HG03095 (cell line): ENCODE results near the gene GABRQ.

Experiments
- ATAC-seq: cut with Tn5 transposase; IDR thresholded peaks from one replicate; pipeline ENCODE4 v1.9.1; 2021; ENCODE audit warnings: moderate library complexity; ENCODE audit not compliant: unreplicated experiment

Gene GABRQ

DNA sequence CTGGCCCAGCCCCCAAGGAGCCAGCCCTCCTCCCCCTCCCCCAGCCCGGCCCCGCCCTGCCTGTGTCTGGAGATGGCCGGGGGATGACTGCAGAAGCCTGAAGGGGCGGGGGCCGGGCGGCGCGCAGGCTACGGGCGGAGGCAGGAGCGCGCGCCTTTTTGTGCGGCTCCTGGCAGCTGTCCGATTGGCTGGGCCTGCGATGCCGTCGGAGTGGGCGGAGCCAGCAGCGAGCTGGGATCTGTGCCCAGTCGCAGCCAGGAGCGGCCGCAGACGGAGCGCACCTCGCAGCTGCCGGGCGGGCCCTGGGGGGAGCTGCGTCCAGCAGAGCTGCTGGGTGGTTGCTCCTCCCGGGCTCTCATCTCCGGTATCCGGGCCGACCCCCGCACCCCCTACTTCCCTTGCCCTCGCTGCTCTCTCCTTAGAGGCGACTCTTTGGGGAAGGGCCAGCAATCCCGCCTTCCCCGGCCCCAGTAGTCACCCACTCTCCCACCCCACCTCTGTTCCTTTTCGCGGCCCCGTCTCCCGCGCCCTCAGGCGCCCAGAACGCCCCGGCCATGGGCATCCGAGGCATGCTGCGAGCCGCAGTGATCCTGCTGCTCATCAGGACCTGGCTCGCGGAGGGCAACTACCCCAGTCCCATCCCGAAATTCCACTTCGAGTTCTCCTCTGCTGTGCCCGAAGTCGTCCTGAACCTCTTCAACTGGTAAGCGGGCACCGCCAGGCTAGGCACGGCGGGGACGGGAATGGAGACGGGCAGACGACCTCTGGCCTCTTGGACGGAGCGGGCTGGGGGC lies at the start of gene GABRQ:
TSS of gene GABRQ (plus strand) at position 247 of the 794 bp plus-strand sequence. CDS start at position 555, 308 bp downstream.
- ATAC-seq, result no peak

DNA sequence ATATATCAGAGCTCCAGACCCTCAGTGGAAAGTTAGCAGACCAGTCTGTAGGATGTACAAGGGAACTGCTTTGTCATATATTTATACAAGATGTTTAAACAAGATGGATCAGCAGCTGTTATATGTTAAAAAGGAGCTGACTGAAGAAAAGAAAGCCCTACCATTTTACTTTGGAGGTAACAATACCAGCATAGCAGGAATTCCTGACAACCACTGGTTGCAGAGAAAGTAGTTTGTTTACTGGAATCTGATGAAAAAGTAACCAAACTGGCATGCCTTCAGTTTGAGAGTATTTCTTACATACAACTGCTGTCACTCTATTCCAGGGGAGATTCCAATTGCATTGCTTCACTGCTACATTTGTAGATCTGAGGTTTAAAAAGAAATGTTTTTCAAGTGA lies 49.5 kb upstream of the GABRQ start:
- ATAC-seq, result no peak

DNA sequence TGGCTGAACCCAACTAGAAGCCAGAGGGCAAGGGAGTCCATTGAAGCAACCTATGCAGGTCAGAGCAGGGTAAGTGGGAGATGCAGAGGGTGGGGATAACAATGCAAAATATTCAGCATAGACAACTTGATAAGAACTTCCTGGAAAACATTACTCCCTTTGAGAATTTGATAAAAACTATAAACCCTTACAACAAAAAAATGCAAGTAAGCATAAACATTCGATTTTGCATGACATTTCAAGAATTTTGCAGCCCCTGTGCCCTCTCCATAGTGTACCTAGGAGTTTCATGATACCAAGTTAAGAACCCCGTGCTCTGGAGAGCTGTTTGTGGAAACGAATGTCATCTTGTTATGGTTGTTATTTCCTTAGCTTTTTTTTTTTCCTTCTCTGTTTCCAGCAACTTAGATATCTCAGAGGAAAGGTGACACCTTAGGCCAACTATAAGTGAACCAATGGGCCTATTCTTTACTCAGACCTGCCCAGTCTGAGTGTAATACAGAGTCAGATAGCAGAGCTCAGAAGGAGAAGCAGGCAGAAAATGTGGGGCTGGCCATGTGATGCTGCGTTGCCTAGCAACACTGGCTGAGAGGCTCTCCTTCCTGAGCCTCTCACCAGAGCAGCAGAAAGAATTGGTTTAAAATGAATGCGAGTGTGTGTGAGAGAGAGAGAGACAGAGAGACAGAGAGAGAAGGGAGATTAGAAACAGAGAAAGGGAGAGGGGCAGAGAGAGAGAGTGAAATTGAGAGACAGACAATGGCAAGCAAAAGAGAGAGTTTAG lies 36.7 kb upstream of the GABRQ start:
- ATAC-seq, result no peak

DNA sequence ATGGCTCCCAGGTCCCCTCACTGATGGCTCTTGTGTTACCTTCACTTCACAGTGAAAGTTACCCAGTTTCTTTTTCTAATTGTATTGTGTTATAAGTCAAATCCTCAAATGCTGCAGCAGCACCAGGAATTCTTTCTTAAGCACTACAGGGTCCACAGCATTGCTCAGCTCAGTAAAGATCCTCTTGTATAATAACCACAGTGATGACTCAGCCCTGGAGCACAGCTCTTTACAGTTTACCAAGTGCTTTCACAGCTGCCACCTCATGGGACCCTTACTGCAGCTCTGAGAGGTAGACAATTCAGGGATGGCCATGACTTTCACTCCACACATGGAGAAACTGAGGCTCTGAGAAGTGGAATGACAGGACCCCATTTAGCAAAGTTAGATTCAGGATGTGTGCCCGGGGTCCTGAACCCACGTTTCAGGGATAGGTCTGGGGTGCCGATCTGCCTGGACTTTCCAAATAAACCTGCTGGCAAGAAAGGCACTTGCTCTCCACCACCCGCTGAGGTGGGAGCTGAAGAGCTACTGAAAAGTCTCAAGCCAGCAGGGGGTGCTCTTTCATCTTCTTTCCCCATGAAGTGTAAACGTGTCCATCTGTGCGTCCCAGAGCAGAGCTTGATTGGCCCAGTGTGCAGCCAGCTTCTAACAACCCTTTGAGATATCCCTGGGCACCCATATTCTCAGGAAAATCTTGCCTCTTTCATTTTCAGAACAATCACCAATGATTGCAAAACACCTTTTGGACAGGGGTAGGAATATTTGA lies 35.7 kb upstream of the GABRQ start:
- ATAC-seq, result no peak

DNA sequence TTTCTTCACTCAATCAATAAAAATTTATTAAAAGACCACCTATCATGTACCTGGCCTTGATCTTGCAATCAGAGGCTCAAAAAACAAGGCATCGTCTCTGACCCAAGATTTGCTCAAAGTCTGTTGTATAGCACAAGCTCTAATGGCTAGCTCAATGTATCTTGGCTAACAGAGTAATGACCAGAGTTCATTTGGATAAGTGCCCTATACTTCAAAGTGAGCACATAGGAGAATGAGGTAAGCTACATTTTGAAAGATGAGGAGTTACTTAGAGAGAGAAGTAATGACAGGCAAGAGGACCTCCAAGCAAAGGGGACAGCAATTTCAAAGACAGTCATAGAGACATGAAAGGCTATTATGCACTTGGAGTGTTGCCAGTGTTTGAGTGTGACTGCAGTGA lies 22.9 kb upstream of the GABRQ start:
- ATAC-seq, result no peak

DNA sequence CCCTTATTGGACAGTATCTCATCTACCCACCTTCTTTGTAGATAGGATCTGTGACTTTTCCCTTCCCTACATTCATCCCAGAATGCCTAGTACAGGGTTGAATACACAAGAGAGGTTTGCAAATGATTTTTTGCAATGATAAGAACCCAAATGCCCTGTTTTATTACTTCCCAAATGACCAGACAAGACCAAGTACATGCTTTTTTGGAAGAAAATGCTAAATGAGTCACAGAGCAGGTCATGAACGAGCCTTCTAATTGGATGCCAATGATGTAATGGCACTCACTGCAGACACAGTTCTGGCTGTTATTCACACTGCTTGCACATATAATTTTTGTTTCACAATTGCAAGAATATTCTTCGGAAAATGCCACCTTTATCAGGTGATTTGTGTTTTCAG lies 17.8 kb upstream of the GABRQ start:
- no peak for ATAC-seq

DNA sequence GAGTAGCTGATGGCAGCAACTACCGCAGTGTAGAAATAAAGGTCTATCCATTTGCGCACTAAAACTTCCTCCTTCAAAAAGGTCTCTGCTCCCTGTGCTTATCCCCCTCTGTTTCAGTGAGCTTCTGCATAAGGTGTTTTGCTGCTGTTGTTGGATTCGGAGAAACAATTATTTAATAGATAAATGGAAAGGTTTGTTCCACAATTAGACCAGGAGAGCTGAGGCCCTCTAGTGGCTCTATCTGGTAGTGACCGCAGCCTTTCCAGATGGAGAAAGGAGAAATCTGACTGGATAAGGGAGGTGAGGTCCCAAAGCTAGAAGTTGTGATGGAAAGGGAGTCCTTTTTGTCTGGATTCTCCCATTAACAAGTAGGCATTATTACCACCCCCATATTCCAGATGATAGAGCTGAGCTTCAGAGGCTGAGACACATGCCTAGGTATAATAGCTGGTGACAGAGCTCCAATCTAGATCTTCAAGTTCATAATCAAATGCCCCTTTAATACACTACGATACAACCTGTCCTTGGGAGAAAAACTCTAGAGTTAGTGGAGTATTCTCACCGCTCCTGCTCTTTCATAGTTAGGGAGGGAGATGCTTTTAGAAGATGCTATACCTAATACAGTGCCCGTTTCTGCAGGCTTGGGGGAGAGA lies 5.1 kb upstream of the GABRQ start:
- ATAC-seq, result no peak

DNA sequence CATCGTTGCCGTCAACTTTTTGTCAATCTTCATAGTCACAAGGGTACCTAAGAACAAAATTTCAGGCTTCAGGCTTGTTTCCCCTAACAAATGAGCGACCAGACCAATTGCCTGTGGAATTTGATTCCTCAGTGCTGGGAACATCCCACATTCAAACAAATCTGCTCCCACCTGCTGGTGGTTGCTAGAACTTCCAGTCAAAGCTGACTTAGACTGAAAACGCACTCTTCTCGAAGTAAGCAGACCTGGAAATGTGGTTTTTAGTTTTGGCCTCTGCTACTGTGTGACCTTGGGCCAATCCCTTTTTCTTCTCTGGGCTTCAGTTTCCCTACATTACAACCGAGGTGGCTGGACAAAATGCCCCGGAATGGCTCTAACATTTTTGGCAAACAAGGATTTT lies 1.8 kb upstream of the GABRQ start:
- no peak for ATAC-seq

DNA sequence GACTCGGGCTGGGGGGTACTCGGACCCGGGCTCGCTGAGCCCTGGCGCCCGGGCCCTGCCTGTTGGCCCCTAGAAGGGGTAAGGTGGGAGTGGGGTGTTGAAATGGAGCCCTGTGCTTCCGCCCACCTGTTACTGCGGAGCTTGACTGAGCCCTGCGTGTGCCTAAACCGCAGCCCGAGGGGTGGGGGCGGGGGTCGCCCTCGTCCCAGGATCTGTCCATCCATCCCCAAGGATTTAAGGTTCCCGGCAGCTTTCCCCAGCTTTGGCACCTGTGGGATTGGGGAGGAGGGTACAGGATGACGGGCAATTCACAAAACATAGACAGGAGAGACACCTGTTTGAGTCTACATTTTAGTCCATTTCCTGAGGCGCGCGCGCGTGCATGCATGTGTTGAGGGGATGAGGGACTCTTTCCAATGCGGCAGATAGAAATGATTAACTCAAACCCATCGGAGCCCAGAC lies 779 bp downstream of the GABRQ start:
- no peak for ATAC-seq

DNA sequence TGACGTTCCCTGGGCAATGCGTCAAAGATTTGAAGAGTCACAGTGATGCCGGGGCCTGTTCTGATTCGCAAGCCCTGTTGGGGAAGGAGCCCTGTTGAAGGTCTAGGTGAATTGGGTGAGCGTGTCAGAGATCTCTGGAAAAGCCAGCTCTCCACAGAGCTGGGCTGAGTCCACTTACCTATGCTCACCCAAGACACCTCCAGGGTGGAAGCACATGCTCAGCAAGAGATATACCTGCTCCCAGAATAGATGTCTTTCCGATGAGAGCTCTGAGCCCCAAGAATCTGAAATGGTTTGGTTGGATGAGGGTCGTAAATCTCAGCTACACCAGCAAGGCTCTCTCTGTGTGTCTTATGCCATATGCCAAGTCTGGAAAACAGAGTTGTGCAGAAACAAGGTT lies 1.7 kb downstream of the GABRQ start:
- no peak for ATAC-seq

DNA sequence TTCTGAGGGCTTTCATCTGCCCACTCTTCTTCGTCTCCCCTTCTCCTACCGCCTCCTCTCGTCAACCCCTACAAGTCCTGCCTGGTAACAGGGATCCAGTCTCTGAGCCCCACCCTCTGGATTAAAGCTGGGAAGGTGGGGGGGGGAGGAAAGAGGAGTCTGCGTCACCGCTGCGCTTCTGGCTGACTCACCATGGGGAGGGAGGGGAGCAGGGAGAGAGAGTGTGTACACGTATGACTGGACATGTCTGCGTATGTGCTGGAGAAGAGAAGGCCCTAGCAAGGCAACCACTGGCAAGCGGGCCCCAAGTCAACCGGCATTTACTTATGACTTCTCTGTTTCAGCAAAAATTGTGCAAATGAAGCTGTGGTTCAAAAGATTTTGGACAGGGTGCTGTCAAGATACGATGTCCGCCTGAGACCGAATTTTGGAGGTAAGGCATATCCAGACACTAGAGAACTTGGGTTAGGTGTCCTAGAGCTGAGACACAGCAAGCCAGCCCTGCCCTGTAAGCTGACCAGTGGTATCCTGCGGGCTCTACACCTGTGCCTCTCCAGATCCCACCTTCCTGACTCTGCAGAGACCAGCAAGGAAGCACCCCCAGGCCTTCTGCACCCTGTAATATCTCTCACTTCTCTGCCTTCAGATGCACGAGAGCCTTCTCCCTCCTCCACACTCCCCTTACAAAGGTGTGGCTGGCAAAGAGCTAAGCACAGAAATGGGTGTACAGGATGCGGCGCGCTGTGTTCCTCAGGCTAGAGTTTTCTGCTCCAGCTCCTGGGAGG lies 2.5 kb downstream of the GABRQ start:
- ATAC-seq, result no peak

DNA sequence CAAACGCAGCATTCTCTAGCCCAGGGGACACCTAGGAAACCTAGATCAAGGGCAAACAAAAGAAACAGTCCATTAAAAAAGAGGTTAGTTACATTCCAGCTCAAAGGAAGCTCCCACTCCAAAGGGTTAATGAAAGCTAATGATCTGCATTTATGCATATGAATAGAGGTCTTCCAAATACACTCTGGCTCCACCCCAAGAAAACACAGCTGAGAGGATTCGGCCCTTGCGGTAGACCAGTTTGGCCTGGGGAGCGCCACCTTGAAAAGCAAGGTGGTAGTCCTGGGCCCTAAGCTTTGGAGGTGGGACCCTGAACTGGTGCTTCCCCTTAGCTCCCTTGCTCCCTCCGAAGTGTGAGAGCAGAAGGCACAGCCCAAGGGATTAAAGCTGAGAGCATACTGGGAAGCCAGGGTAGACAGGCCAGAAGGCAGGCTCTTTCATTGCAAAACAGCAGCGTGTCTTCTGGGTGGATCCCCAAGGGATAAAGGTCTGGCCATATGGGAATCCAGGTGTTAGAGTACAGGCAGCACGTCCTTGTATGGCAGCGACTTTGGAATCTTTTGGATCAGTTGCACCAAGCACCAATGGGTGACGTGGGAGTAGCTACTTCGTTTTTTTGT lies 3.7 kb downstream of the GABRQ start:
- no peak for ATAC-seq

DNA sequence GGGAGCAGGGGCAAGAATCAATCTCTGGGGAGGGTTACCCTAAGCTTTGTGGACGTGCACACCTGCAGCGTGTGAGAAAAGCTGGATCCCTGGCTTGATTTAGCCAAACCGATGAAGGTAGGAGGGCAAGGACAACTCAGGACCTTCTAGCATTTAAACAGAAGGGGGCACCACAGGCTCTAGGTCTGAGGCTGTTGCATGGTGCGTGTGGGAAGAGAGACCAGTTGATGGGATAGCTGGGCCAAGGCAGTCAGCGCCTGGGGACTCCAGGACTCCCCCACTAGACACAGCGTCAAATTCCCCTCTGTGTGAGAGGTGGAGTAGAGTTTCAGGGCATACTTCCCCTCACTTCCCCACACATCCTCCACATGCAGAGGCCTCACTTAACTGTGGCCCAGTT lies 4.3 kb downstream of the GABRQ start:
- ATAC-seq, result no peak

DNA sequence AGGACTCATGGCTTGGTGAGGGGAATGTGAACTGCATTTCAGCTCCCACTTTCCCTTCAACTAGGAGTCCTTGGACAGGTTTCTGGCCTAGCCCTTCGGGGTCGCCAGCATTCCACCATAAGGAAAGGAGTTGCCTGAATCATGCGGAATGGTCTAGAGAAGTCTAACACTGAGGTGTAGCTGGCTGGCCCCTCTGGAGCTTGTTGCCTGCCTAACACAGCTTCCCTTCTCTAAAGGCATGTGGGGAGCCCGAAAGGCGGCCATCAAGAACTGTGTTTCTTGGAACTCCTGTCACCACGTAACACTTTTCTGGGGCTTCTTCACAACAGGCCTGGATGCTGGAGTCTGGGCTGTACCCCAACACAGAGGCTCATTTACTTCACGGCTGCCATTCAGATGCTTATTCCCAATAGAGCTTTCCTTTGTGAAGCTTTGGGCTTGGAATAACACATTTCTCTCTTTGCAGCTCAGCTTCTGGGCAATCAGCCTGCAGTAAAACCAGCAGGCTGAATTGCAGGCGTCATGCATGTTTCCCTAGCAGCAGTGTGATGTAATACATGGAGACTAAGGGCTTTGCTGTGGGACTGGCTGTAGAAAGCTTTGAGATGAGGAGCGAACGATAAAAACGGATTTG lies 5.4 kb downstream of the GABRQ start:
- ATAC-seq, result no peak

DNA sequence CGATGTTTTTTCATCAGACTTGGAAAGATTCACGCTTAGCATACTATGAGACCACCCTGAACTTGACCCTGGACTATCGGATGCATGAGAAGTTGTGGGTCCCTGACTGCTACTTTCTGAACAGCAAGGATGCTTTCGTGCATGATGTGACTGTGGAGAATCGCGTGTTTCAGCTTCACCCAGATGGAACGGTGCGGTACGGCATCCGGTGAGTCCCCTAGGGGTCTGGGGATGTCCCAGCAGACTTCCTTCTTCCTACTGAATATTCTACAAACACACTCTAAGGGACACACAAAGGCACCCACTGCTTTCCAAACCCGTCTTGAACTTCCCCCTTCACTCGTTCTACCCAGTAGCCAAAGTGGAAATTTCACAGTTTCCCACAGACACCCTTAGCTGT lies 9.3 kb downstream of the GABRQ start:
- no peak for ATAC-seq

DNA sequence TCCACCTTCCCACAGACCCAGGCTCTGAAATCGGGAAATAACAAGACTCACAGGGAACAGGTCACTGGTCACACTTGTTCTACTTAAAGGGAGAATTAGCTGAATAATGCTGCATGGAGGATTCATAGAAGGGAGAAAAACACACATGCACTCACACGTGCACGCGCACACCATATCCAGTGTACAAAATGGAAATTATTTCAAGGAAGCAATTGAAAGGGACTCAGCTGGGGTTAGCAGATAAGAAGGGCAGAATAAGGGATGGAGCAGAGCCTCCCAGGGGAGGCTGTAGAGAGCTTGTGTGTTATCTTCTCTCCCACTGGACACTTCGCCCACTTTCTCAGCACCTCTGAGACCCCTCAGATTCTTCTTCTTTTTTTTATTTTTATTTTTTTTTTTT lies 10.3 kb downstream of the GABRQ start:
- no peak for ATAC-seq

DNA sequence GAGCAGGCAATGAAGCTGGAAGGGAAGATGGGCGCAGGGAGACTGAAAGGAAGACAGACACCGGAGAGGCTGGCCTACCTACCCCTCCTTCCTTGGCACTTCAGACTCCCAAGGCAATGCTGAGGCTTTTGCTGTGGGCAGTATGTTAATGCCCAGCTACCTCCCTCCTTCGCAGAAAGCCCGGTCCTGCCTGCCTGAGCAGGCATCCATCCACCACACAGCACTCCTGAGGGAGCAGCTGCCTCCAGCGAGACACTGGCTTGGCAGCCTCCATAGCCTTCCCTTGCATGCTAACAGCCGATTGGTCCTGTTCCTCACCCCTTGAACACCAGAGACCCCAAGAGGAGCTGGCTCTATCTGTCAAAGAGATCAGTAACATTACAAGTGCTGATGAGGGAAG lies 14.4 kb downstream of the GABRQ start:
- ATAC-seq, result no peak

DNA sequence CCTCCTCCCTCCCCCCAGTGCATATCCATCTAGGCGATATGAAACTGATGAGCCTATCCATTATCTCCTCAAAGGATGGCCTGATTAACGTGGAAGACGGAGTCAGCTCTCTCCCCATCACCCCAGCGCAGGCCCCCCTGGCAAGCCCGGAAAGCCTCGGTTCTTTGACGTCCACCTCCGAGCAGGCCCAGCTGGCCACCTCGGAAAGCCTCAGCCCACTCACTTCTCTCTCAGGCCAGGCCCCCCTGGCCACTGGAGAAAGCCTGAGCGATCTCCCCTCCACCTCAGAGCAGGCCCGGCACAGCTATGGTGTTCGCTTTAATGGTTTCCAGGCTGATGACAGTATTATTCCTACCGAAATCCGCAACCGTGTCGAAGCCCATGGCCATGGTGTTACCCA lies 14.8 kb downstream of the GABRQ start:
- ATAC-seq, result no peak

DNA sequence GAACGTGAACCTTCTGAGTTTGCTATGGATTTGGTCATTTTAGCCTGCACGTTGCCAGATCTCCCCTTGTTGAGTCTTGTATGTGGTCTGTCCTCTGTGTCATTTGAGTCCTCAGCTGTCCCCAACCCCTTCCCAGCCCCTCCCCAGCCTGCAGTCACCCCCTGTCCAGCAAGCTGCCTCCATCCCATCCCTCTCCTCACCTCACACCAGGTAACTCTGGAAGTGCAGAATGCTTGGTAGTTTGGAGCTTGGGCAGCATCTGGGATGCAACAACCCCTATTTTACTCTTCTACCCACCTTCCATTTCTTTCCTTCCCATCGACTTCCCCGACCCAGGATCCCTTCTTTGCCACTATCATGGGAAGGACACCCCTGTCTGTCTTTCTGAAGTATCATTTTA lies 18.4 kb downstream of the GABRQ start:
- no peak for ATAC-seq
